SK-N-SH treated with all-trans-retinoic acid at 6 μM for 48 hours (cell line): Measurements from ENCODE around the gene P2RY8.
A peak's percentile ranks its signal among the peaks of the same experiment; 100 is the strongest.

Experiments
- ATAC-seq: fragments of 200-7000 bp; cut with Tn5 transposase; 3 replicates; pipeline ENCODE4 v1.9.1; 2020; ENCODE audit warnings: mild to moderate bottlenecking, moderate library complexity
- ARNTL ChIP-seq: fragments of 450-650 bp; formaldehyde crosslinking; IDR thresholded peaks from 2 replicates; pipeline ENCODE4 v1.5.0; 2020; ENCODE audit warnings: low read depth, mild to moderate bottlenecking, moderate library complexity, borderline replicate concordance
- BACH2 ChIP-seq: fragments of 250-450 bp; sonication (Bioruptor Pico); IDR thresholded peaks from 2 replicates; pipeline ENCODE4 v1.9.0; 2021; ENCODE audit warnings: mild to moderate bottlenecking, borderline replicate concordance
- CSDC2 ChIP-seq: fragments of 250-450 bp; sonication (Bioruptor Pico); IDR thresholded peaks from 2 replicates; pipeline ENCODE4 v1.5.0; 2020; ENCODE audit warnings: mild to moderate bottlenecking, moderate library complexity
- ESRRG ChIP-seq: fragments of 250-450 bp; sonication (Bioruptor Pico); IDR thresholded peaks from 2 replicates; pipeline ENCODE4 v1.6.1; 2021; ENCODE audit warnings: mild to moderate bottlenecking
- GLIS3 ChIP-seq: fragments of 250-450 bp; sonication (Bioruptor Pico); IDR thresholded peaks from 2 replicates; pipeline ENCODE4 v1.5.0; 2020; ENCODE audit warnings: mild to moderate bottlenecking, moderate library complexity
- ISL1 ChIP-seq: fragments of 250-450 bp; sonication (Bioruptor Pico); IDR thresholded peaks from 2 replicates; pipeline ENCODE4 v2.1.2; 2022; ENCODE audit warnings: mild to moderate bottlenecking, moderate library complexity
- OSR1 ChIP-seq: fragments of 250-450 bp; sonication (Bioruptor Pico); IDR thresholded peaks from 2 replicates; pipeline ENCODE4 v1.8.0; 2022; ENCODE audit warnings: moderate library complexity, mild to moderate bottlenecking, inconsistent platforms
- PPARA ChIP-seq: fragments of 250-450 bp; sonication (Bioruptor Pico); IDR thresholded peaks from 2 replicates; pipeline ENCODE4 v1.5.0; 2020; ENCODE audit warnings: mild to moderate bottlenecking, borderline replicate concordance
- SNAI2 ChIP-seq: fragments of 250-450 bp; sonication (Bioruptor Pico); IDR thresholded peaks from 2 replicates; pipeline ENCODE4 v1.5.0; 2020; ENCODE audit warnings: mild to moderate bottlenecking, moderate library complexity
- TCF4 ChIP-seq: fragments of 250-450 bp; sonication (Bioruptor Pico); IDR thresholded peaks from 2 replicates; pipeline ENCODE4 v1.8.0; 2021; ENCODE audit warnings: mild to moderate bottlenecking, moderate library complexity, borderline replicate concordance
- TOX ChIP-seq: fragments of 250-450 bp; sonication (Bioruptor Pico); IDR thresholded peaks from 2 replicates; pipeline ENCODE4 v1.8.0; 2021; ENCODE audit warnings: mild to moderate bottlenecking, moderate library complexity, borderline replicate concordance
- ZFP3 ChIP-seq: fragments of 250-450 bp; sonication (Bioruptor Pico); IDR thresholded peaks from 2 replicates; pipeline ENCODE4 v1.5.0; 2020; ENCODE audit warnings: mild to moderate bottlenecking, moderate library complexity
- ZFP30 ChIP-seq: fragments of 450-650 bp; formaldehyde crosslinking; IDR thresholded peaks from 2 replicates; pipeline ENCODE4 v1.5.0; 2022; ENCODE audit warnings: mild to moderate bottlenecking, moderate library complexity
- ZNF70 ChIP-seq: fragments of 450-650 bp; formaldehyde crosslinking; IDR thresholded peaks from 2 replicates; pipeline ENCODE4 v1.5.0; 2020; ENCODE audit warnings: mild to moderate bottlenecking, moderate library complexity
- ZNF8 ChIP-seq: fragments of 450-650 bp; formaldehyde crosslinking; IDR thresholded peaks from 2 replicates; pipeline ENCODE4 v1.5.0; 2020; ENCODE audit warnings: mild to moderate bottlenecking, moderate library complexity
- TF ChIP-seq, protein P1 (sequence below): fragments of 250-450 bp; sonication (Bioruptor Pico); IDR thresholded peaks from 2 replicates; pipeline ENCODE4 v1.5.0; 2020; ENCODE audit warnings: mild to moderate bottlenecking, moderate library complexity
- TF ChIP-seq, protein P2 (sequence below): fragments of 250-450 bp; sonication (Bioruptor Pico); IDR thresholded peaks from 2 replicates; pipeline ENCODE4 v1.8.0; 2020; ENCODE audit warnings: mild to moderate bottlenecking, moderate library complexity, borderline replicate concordance
- TF ChIP-seq, protein P3 (sequence below): fragments of 250-450 bp; sonication (Bioruptor Pico); IDR thresholded peaks from 2 replicates; pipeline ENCODE4 v1.5.1; 2020; ENCODE audit warnings: low read depth, mild to moderate bottlenecking, moderate library complexity
- TF ChIP-seq, protein P4 (sequence below): fragments of 250-450 bp; sonication (Bioruptor Pico); IDR thresholded peaks from 2 replicates; pipeline ENCODE4 v1.5.1; 2021; ENCODE audit warnings: mild to moderate bottlenecking, moderate library complexity
- TF ChIP-seq, protein P5 (sequence below): fragments of 250-450 bp; sonication (Bioruptor Pico); IDR thresholded peaks from 2 replicates; pipeline ENCODE4 v1.8.0; 2021; ENCODE audit warnings: low read depth, mild to moderate bottlenecking, moderate library complexity, borderline replicate concordance

P2RY8 gene

DNA sequence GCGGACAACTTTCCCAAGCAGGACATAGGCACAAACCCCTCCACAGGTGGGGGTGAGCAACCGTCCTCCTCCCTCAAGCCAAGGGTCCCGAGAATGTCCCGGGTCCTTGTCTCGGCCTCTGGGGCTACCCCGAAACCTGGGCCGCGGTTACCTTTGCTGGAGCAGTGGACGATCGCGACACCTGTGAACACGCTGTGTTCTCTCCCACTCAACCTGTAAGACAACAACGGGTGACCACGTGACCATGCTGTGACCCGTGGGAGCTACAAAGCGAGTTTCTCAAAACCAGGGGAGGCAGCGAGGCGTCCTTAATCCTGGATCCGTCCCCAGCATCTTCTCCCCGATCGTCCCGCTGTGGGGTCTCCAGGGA lies 102.1 kb downstream of the P2RY8 start:
- no peak for ATAC-seq

DNA sequence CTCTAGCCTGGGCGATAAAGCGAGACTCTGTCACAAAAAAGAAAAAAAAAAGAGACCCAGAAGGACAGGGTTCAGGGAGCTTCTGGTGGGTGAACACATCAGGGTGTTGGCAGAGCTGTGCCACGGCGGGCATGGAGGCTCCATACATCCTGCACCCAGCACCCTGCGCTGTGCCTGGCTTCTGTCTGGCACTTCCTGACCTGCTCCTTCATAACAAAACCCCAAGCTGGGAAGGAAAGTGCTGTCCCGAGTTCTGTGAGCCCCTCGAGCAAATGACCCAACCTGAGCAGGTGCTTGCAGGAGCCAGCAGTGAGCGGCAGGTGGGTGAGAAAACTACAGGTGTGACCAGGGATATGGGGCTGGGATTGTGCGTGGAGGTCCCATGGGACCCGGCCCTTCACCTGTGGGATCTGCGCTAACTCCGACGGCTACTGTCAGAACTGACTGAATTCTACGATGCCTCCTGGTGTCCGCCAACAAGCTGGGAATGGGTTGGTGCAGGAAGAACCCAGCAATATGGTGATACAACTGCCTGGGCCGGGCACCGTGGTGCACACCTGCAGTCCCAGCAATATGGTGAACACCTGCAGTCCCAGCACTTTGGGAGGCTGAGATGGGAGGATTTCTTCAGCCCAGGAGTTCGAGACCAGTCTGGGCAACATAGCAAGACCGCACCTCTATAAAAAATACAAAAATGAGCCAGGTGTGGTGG lies 103.2 kb downstream of the P2RY8 start:
- 0 out of 3 replicates have a peak, but pooled peaks have one; percentile 19 for ATAC-seq
- no peak for TF ChIP-seq OSR1 (CRISPR knock-in tag)
- TF ChIP-seq GLIS3 (CRISPR knock-in tag) = no peak
- TF ChIP-seq ZNF8 (CRISPR knock-in tag) = no peak
- no peak for TF ChIP-seq ZNF70 (CRISPR knock-in tag)
- TF ChIP-seq SNAI2 (CRISPR knock-in tag) = no peak
- TF ChIP-seq BACH2 (CRISPR knock-in tag) = no peak
- no peak for TF ChIP-seq ARNTL (CRISPR knock-in tag)
- TF ChIP-seq TCF4 (CRISPR knock-in tag) = no peak
- TF ChIP-seq CSDC2 (CRISPR knock-in tag) = no peak
- TF ChIP-seq, protein P1, sequence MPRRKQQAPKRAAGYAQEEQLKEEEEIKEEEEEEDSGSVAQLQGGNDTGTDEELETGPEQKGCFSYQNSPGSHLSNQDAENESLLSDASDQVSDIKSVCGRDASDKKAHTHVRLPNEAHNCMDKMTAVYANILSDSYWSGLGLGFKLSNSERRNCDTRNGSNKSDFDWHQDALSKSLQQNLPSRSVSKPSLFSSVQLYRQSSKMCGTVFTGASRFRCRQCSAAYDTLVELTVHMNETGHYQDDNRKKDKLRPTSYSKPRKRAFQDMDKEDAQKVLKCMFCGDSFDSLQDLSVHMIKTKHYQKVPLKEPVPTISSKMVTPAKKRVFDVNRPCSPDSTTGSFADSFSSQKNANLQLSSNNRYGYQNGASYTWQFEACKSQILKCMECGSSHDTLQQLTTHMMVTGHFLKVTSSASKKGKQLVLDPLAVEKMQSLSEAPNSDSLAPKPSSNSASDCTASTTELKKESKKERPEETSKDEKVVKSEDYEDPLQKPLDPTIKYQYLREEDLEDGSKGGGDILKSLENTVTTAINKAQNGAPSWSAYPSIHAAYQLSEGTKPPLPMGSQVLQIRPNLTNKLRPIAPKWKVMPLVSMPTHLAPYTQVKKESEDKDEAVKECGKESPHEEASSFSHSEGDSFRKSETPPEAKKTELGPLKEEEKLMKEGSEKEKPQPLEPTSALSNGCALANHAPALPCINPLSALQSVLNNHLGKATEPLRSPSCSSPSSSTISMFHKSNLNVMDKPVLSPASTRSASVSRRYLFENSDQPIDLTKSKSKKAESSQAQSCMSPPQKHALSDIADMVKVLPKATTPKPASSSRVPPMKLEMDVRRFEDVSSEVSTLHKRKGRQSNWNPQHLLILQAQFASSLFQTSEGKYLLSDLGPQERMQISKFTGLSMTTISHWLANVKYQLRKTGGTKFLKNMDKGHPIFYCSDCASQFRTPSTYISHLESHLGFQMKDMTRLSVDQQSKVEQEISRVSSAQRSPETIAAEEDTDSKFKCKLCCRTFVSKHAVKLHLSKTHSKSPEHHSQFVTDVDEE (CRISPR knock-in tag) = no peak
- no peak for TF ChIP-seq ESRRG
- TF ChIP-seq, protein P2, sequence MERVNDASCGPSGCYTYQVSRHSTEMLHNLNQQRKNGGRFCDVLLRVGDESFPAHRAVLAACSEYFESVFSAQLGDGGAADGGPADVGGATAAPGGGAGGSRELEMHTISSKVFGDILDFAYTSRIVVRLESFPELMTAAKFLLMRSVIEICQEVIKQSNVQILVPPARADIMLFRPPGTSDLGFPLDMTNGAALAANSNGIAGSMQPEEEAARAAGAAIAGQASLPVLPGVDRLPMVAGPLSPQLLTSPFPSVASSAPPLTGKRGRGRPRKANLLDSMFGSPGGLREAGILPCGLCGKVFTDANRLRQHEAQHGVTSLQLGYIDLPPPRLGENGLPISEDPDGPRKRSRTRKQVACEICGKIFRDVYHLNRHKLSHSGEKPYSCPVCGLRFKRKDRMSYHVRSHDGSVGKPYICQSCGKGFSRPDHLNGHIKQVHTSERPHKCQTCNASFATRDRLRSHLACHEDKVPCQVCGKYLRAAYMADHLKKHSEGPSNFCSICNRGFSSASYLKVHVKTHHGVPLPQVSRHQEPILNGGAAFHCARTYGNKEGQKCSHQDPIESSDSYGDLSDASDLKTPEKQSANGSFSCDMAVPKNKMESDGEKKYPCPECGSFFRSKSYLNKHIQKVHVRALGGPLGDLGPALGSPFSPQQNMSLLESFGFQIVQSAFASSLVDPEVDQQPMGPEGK (CRISPR knock-in tag) = no peak
- TF ChIP-seq, protein P3, sequence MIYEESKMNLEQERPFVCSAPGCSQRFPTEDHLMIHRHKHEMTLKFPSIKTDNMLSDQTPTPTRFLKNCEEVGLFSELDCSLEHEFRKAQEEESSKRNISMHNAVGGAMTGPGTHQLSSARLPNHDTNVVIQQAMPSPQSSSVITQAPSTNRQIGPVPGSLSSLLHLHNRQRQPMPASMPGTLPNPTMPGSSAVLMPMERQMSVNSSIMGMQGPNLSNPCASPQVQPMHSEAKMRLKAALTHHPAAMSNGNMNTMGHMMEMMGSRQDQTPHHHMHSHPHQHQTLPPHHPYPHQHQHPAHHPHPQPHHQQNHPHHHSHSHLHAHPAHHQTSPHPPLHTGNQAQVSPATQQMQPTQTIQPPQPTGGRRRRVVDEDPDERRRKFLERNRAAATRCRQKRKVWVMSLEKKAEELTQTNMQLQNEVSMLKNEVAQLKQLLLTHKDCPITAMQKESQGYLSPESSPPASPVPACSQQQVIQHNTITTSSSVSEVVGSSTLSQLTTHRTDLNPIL = no peak

More for the DNA sequence above, 102.1 kb downstream of the P2RY8 start:
- TF ChIP-seq ISL1 (CRISPR knock-in tag) = no peak
- no peak for TF ChIP-seq ZNF70 (CRISPR knock-in tag)
- TF ChIP-seq ZFP30 = no peak
- TF ChIP-seq ESRRG = no peak
- TF ChIP-seq, all 23 proteins: peak for 0

DNA sequence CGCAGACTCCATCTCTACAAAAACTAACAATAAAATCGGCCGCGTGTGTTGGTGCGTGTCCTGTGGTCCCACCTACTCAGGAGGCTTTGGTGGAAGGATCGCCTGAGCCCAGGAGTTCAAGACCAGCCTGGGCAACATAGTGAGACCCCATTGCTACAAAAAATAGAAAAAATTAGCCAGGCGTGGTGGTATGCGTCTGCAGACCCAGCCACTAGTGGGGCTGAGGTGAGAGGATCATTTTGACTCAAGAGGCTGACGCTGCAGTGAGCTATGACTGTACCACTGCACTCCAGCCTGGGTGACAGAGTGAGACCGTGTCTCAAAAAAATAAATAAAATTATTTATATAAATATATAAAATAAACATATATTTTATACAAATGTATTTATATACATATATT lies 106.5 kb downstream of the P2RY8 start:
- ATAC-seq = no peak
- TF ChIP-seq ZFP3 (CRISPR knock-in tag) = no peak
- no peak for TF ChIP-seq OSR1 (CRISPR knock-in tag)
- TF ChIP-seq TOX (CRISPR knock-in tag) = no peak
- TF ChIP-seq, protein P3 = no peak
- no peak for TF ChIP-seq ZNF8 (CRISPR knock-in tag)
- TF ChIP-seq, protein P4, sequence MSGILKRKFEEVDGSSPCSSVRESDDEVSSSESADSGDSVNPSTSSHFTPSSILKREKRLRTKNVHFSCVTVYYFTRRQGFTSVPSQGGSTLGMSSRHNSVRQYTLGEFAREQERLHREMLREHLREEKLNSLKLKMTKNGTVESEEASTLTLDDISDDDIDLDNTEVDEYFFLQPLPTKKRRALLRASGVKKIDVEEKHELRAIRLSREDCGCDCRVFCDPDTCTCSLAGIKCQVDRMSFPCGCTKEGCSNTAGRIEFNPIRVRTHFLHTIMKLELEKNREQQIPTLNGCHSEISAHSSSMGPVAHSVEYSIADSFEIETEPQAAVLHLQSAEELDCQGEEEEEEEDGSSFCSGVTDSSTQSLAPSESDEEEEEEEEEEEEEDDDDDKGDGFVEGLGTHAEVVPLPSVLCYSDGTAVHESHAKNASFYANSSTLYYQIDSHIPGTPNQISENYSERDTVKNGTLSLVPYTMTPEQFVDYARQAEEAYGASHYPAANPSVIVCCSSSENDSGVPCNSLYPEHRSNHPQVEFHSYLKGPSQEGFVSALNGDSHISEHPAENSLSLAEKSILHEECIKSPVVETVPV (CRISPR knock-in tag) = no peak
- TF ChIP-seq ZNF70 (CRISPR knock-in tag) = no peak
- TF ChIP-seq PPARA = no peak
- TF ChIP-seq TCF4 (CRISPR knock-in tag) = no peak
- TF ChIP-seq, protein P2 (CRISPR knock-in tag) = no peak
- TF ChIP-seq, protein P5, sequence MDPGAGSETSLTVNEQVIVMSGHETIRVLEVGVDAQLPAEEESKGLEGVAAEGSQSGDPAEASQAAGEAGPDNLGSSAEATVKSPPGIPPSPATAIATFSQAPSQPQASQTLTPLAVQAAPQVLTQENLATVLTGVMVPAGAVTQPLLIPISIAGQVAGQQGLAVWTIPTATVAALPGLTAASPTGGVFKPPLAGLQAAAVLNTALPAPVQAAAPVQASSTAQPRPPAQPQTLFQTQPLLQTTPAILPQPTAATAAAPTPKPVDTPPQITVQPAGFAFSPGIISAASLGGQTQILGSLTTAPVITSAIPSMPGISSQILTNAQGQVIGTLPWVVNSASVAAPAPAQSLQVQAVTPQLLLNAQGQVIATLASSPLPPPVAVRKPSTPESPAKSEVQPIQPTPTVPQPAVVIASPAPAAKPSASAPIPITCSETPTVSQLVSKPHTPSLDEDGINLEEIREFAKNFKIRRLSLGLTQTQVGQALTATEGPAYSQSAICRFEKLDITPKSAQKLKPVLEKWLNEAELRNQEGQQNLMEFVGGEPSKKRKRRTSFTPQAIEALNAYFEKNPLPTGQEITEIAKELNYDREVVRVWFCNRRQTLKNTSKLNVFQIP (CRISPR knock-in tag) = no peak
- TF ChIP-seq, all 23 proteins: peak for 0
